Colon (tissue), 2 donors: ENCODE measurements around the gene GRIK4.
"Not testable (repeated sequence)": the region's sequence is repeated elsewhere in the genome, so short reads cannot be mapped to it uniquely, and the experiment has no call there.

Experiments
- FAIRE-seq: peaks from 2 replicates; lab custom pipeline; 2012; peaks lifted over from hg19 to GRCh38; lab: Jason Lieb, UNC
- donor health status: control.
- donor health status: control.

GRIK4 gene

GRCh38 chr11:121004206-121004840, 492.8 kb downstream of the GRIK4 start:
- FAIRE-seq = no peak

DNA sequence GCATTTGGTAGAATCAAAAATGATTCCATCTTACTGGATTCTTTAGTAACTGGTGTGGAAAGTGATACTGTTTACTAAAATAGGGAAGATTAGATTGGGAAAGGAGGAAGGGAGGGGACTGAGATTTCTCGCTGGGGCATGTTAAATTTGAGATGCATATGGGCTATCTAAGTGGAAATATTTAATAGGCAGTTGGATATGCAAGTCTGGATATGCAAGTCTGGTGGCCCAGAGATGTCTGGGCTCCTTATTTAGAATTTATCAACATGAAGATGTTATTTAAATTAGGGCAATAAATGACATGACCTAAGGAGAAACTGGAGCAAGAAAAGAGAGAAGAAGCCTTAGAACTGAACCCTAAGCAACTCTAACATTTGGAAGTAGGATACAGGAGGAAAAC, 495.4 kb downstream of the GRIK4 start:
- no peak for FAIRE-seq

DNA sequence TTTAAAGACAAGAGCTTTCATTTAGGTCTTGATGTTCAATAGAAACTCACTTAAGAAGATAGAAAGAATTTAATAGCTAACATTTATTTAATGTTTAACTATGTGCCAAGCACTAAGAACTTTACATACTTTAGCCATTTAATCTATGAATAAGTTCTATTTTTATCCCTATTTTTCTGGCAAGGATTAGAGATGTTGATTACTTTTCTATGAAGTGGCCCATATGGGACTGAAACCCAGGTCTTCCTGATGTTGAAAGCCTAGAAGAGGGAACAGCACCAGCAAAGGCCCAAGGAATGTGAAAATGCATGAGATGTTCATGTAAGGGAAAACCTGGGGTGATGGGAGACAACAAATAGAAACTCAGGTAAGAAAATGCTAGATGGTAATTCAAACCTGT, 497.0 kb downstream of the GRIK4 start:
- no peak for FAIRE-seq

- no peak for FAIRE-seq
Measured at GRCh38 chr11:121012091-121012490, 500.5 kb downstream of the GRIK4 start.

GRCh38 chr11:121018746-121019145, 507.2 kb downstream of the GRIK4 start:
- FAIRE-seq = no peak

GRCh38 chr11:121021718-121022117, 510.2 kb downstream of the GRIK4 start:
- not testable (repeated sequence) for FAIRE-seq

DNA sequence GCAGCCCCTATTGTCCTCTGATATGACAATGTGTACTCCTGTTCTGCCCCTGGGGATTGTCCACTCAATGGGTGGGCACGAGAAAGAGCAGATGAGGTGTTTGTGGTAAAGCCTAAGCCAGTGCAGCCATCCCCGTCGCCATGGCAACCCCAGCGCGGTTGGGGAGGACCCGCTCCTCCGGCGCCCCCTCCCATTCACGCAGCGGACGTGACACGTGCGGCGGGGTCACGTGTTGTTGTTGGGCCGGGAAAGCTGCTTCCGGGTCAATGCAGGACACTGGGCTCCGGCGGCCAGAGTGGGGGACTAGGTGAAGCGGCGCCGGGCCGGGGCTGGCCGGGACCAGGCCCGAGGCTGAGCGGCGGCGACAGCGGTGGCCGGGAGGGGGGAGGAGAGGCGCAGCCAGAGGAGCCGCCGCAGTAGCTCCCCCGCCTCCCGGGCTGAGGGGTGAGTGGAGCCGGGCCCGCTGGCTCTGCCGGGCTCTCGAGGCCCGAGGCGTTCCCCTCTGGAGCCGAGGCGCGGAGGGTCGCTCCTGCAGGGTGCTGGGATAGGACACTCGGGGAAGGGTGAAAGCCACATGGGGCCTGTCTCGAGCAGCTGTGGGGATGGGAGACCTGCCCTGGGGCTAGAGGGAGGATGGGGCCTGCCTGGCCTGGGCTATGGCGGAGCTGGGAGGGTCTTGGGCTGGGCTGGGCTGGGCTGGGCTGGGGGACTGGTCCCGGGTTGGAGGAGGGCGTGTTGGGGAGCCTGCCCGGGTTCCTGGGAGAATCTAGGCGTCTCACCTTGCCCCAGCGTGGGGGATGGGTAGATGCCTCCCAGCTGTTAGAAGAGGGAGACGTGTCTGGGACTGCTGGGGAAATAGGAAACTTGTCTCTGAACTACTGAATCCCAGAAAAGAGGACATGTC, 512.6 kb downstream of the GRIK4 start, which contains the start of gene TBCEL:
Gene TBCEL (plus strand): TSS at position 255 of the 904 bp plus-strand sequence. CDS start 21,589 bp downstream, outside the sequence.
- FAIRE-seq = no peak

DNA sequence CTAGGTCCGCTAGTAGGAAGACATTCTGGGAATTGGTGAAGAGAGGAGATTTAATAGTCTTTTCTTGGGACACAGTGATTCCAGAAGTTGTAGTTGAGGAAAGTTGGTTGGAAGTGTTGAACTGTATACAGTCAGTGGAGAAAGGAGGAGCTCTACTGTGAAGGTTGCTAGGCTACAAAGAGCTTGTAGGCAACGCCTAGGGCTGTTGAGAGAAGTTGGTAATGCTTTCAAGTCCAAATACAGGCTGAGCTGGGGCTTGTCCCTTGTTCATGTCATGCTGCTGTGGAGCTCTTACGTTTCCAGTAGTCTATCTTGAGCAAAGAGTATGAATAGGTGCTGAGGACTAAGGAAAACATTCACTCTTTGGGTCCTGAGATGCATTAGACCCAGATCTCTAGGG, 513.4 kb downstream of the GRIK4 start:
- FAIRE-seq = no peak

- no peak for FAIRE-seq
Measured at GRCh38 chr11:121029153-121029552, 517.6 kb downstream of the GRIK4 start.

- no peak for FAIRE-seq
Measured at GRCh38 chr11:121029813-121030445, 518.4 kb downstream of the GRIK4 start.

DNA sequence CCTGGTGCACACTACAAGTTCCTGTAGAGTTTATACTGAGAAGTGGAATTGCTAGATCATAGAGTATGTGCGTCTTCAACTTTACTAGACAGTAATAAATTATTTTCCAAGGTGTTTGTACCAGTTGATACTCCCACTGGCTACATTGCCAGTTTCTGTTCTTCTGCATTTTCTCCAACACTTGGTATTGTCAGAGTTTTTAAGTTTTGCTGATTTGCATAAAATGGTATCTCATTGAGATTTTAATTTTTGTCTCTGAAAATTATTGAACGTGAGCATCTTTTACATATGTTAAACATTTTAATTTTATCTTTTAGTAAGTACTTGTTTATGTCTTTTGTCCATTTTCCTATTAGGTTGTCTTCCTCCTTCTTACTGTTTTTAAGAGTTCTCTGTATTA, 519.6 kb downstream of the GRIK4 start:
- peak; percentile 49 for FAIRE-seq

GRCh38 chr11:121031648-121032047, 520.1 kb downstream of the GRIK4 start:
- FAIRE-seq = not testable (repeated sequence)

GRCh38 chr11:121032546-121032945, 521.0 kb downstream of the GRIK4 start:
- no peak for FAIRE-seq

- no peak for FAIRE-seq
Measured at GRCh38 chr11:121033635-121034034, 522.1 kb downstream of the GRIK4 start.

DNA sequence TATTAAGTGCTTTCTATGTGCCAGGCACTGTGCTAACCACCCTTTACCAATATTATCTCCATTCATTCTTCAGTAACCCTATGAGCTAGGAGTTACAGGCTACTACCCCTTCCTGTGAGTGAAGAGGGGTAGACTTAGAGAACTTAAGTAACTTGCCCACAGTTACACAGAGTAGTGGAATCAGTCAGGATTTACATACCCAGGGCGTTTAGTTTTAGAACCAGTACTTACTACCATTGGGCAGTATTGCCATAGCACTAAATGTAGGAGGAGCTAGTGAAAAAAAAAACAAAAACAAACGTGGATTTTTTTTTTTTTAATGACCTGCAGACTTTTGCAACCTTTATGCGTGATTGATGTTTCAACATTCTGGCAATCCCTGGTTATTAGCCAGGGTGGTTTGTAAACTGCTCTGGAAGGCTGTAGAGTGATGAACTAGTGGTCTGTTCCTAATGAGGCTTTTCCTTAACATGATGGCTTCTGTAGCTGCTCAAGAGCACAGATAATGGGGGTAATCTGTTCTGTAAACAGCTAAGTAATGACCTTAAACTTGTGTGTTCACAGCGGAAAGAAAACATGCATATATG, 523.7 kb downstream of the GRIK4 start:
- FAIRE-seq = no peak

- FAIRE-seq = no peak
Measured at GRCh38 chr11:121035780-121036179, 524.2 kb downstream of the GRIK4 start.

GRCh38 chr11:121037016-121037415, 525.5 kb downstream of the GRIK4 start:
- FAIRE-seq = no peak
